HG02852 (cell line): ENCODE measurements around the gene RNPEP.
"Not testable (repeated sequence)": the region's sequence is repeated elsewhere in the genome, so short reads cannot be mapped to it uniquely, and the experiment has no call there.

ENCODE experiments used
- ATAC-seq: cut with Tn5 transposase; IDR thresholded peaks from one replicate; pipeline ENCODE4 v1.9.1; 2021; ENCODE audit warnings: mild to moderate bottlenecking, moderate library complexity; ENCODE audit not compliant: unreplicated experiment

The RNPEP gene, protein sequence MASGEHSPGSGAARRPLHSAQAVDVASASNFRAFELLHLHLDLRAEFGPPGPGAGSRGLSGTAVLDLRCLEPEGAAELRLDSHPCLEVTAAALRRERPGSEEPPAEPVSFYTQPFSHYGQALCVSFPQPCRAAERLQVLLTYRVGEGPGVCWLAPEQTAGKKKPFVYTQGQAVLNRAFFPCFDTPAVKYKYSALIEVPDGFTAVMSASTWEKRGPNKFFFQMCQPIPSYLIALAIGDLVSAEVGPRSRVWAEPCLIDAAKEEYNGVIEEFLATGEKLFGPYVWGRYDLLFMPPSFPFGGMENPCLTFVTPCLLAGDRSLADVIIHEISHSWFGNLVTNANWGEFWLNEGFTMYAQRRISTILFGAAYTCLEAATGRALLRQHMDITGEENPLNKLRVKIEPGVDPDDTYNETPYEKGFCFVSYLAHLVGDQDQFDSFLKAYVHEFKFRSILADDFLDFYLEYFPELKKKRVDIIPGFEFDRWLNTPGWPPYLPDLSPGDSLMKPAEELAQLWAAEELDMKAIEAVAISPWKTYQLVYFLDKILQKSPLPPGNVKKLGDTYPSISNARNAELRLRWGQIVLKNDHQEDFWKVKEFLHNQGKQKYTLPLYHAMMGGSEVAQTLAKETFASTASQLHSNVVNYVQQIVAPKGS

DNA sequence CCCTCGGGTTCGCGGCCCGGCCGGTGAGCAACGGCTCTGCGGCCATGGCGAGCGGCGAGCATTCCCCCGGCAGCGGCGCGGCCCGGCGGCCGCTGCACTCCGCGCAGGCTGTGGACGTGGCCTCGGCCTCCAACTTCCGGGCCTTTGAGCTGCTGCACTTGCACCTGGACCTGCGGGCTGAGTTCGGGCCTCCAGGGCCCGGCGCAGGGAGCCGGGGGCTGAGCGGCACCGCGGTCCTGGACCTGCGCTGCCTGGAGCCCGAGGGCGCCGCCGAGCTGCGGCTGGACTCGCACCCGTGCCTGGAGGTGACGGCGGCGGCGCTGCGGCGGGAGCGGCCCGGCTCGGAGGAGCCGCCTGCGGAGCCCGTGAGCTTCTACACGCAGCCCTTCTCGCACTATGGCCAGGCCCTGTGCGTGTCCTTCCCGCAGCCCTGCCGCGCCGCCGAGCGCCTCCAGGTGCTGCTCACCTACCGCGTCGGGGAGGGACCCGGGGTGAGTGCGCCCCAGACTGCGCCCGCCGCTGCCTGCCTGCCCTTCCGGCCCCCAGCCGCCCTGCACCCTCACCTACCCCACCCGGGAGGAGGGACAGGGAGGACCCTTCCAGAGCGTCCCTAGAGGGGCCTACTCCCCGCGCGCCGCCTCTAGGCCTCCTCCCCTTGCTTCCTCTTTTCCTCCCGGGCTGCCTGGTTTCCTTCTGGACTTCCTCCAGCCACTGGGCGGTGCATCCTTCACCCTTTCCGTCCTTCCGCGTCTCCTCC lies at the start of gene RNPEP:
RNPEP (plus strand) TSS at position 26 of the 757 bp plus-strand sequence; CDS start at position 45, 19 bp downstream.
- peak; percentile 83 for ATAC-seq

GRCh38 chr1:201933840-201934430 lies 48.5 kb upstream of the RNPEP start:
- ATAC-seq, result no peak

- ATAC-seq, result no peak
These were observed 44.7 kb upstream of the RNPEP start for GRCh38 chr1:201937624-201938213.

- ATAC-seq, result no peak
These were observed 43.9 kb upstream of the RNPEP start for GRCh38 chr1:201938440-201939035.

- ATAC-seq, result no peak
These were observed 43.3 kb upstream of the RNPEP start for GRCh38 chr1:201939148-201939547.

DNA sequence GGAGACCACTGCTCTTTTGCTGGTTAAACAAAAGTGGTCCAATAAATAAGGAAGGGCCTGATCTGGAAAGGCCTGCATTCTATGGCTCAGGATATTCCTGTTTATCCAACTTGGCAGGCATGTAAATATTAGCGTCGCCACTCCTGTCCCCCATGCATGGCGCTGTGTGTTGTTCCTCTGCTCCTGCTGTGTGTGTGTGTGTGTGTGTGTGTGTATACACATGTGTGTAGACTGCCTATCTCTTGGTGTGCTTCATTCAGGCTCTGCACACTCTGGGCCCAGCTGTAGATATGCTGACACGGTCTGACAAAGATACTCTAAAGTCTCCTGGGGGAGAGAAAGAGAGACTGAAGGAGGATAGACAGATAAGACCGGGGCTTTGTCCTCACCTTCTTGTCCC lies 42.9 kb upstream of the RNPEP start:
- no peak for ATAC-seq

DNA sequence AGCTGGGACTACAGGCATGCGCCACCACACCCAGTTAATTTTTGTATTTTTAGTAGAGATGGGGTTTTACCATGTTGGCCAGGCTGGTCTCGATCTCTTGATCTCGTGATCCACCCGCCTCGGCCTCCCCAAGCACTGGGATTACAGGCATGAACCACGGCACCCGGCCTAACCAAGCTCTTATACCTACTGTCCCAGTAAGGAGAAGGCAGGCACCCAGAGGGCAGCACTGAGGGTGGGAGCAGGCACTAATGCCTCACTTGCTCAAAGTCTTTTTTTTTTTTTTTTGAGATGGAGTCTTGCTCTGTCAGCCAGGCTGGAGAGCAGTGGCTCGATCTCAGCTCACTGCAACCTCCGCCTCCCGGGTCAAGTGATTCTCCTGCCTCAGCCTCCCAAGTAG lies 42.1 kb upstream of the RNPEP start:
- not testable (repeated sequence) for ATAC-seq

GRCh38 chr1:201941420-201942128 lies 40.9 kb upstream of the RNPEP start:
- no peak for ATAC-seq

GRCh38 chr1:201942129-201942495 lies 40.3 kb upstream of the RNPEP start:
- no peak for ATAC-seq

DNA sequence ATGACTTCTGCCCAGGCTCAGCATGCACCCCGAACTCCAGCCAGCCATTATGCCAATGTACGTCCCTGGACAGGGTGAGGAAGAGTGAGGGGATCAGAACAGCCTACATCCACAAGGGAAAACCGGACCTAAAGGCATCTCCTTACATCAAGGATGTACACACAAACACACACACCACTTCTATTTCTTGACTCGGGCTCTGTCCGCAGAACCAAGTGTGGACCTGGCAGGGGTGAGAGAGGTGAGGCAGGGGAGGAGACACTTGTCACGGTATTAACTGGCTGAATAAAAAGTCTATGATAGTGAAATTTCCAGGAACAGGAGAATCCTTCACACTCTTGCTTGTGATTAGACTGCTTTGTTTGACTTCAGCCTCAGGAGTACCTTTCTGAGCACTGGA lies 38.4 kb upstream of the RNPEP start:
- no peak for ATAC-seq

GRCh38 chr1:201944639-201945038 lies 37.8 kb upstream of the RNPEP start:
- ATAC-seq, result no peak

DNA sequence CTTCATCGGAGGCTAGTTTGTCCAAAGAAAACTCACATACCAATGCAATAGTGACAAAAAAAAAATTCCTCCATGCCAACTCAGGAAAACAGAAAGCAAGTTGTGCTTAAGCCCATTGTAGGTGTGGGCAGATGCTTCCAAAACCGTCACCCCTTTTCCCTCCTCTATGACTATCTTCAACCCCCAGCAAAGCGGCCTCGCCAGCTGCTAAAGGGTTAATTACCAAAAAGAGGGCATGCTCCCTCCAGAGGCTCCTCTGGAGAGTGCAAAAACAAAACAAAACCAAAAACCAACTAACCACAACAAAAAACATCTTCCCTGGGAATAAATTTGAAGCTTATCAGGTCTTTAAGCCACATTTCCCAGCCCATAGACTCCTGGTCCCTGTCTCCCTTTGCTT lies 37.3 kb upstream of the RNPEP start:
- no peak for ATAC-seq

- ATAC-seq, result no peak
These were observed 36.6 kb upstream of the RNPEP start for GRCh38 chr1:201945863-201946223.

DNA sequence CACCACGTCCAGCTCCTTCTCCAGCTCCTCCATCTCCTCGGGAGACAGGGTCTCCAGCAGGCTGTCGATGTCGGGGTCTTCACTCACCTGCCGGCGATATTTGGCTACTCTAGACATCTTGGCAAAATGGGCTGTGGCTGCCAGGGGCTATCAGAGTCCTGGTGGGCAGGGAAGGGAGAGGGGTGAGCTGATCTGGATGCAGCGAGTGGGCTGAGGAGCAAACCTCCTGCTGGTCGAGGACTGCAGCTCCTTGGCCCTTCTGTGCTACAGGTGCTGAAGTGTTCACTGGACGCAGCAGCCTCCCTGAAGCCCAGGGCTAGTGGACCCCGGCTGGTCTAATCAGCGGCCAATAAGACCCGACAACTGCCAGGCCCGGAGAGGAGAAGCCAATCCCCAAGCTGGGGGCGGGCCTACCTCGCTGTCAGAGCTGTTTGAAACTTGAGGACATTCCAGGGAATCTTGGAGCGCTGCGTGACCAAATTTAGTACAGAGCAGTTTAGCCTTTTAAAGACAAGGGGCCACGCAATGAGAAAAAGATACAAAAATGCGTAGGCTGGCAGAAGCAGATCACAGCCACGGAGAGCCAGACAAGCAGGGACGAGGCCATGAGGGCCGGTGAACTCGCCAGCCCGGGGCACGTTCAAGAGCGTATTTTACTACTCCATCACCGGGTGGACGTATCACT lies 36.1 kb upstream of the RNPEP start, which contains the start of gene LMOD1:
LMOD1 (minus strand) TSS at position 325 of the 685 bp plus-strand sequence; CDS start at position 117, 208 bp downstream.
- ATAC-seq, result no peak

- no peak for ATAC-seq
These were observed 34.8 kb upstream of the RNPEP start for GRCh38 chr1:201947697-201948008.

GRCh38 chr1:201949491-201949890 lies 33.0 kb upstream of the RNPEP start:
- no peak for ATAC-seq

- no peak for ATAC-seq
These were observed 28.0 kb upstream of the RNPEP start for GRCh38 chr1:201954263-201955008.

- peak; percentile 100 for ATAC-seq
These were observed 27.3 kb upstream of the RNPEP start, which contains the start of gene TIMM17A for GRCh38 chr1:201955009-201955728. TIMM17A (plus strand) TSS chr1:201955503; CDS start chr1:201955527, 24 bp downstream.
